Natural killer cell (primary cell): ENCODE results near the gene RGP1. TPM values are rescaled to one million over a fixed set of nuclear protein-coding genes. Genes with fewer than 3 reads are reported as not detected.

Source experiments
- ATAC-seq, 3 donors: fragments of 150-1000 bp in 2 of 3; fragments of 200-7000 bp in 1 of 3; cut with Tn5 transposase; 1 replicate in 1 of 3; 2 replicates in 2 of 3; pipeline ENCODE4 v1.10.0; 2021; ENCODE audit warnings: mild to moderate bottlenecking in 2 of 3, moderate library complexity in 2 of 3
- DNase-seq, 2 donors: peaks; one replicate each; pipeline versions ENCODE4 v3.0.0 to v3.0.0-alpha.2; 2013 to 2021; ENCODE audit warnings: mixed read lengths in 1 of 2
- H3K27ac ChIP-seq: one replicate; pipeline ENCODE4 v1.5.1; 2013; ENCODE audit warnings: mild to moderate bottlenecking, low read length
- H3K27me3 ChIP-seq: one replicate; pipeline ENCODE4 v1.6.1; 2013; ENCODE audit warnings: low read length; ENCODE audit not compliant: control insufficient read depth, insufficient read depth
- H3K36me3 ChIP-seq: one replicate; pipeline ENCODE4 v1.6.1; 2013; ENCODE audit warnings: low read length; ENCODE audit not compliant: control insufficient read depth, insufficient read depth
- H3K4me1 ChIP-seq: one replicate; pipeline ENCODE4 v1.6.1; 2013; ENCODE audit warnings: low read length; ENCODE audit not compliant: control insufficient read depth, insufficient read depth
- H3K4me3 ChIP-seq: one replicate; pipeline ENCODE4 v1.5.1; 2013; ENCODE audit warnings: low read length
- H3K9me3 ChIP-seq: one replicate; pipeline ENCODE4 v1.6.1; 2013; ENCODE audit warnings: low read length; ENCODE audit not compliant: control insufficient read depth, insufficient read depth
- H3K27ac Mint-ChIP-seq, 2 donors: one replicate each; pipeline ENCODE4 v1.8.0; 2022; ENCODE audit warnings: mild to moderate bottlenecking in 2 of 2, mixed read lengths in 2 of 2, moderate library complexity in 1 of 2
- H3K27me3 Mint-ChIP-seq, 2 donors: one replicate each; pipeline ENCODE4 v1.8.0; 2022; ENCODE audit warnings: low read depth in 2 of 2, mixed read lengths in 2 of 2
- H3K36me3 Mint-ChIP-seq: one replicate; pipeline ENCODE4 v1.8.0; 2022; ENCODE audit warnings: mixed read lengths
- H3K4me1 Mint-ChIP-seq, 2 donors: one replicate each; pipeline ENCODE4 v1.8.0; 2022; ENCODE audit warnings: mixed read lengths in 2 of 2
- H3K4me3 Mint-ChIP-seq: one replicate; pipeline ENCODE4 v1.8.0; 2022; ENCODE audit warnings: mild to moderate bottlenecking, moderate library complexity, mixed read lengths
- H3K9me3 Mint-ChIP-seq, 2 donors: one replicate each; pipeline ENCODE4 v1.8.0; 2022; ENCODE audit warnings: mixed read lengths in 2 of 2
- WGBS: methylation state at CpG from one replicate; pipeline ENCODE4 v1.1.7; 2013; ENCODE audit warnings: missing lambda C conversion rate; ENCODE audit not compliant: insufficient coverage; 5-methylcytosine and 5-hydroxymethylcytosine counted together
- intact Hi-C: fragments of 100-400 bp; cut with micrococcal nuclease; formaldehyde crosslinking; loops from one replicate; pipeline ENCODE4 v1.14.2; 2022
- total RNA-seq, 4 donors: library from RNA; stranded (reverse); fragments of 120-200 nt in 1 of 4; gene quantifications; one replicate each; pipeline versions ENCODE4 v1.2.3 to v1.2.4, GENCODE V29; 2013 to 2022
- TF ChIP-seq, protein P1 (sequence below): fragments of 200-600 bp; IDR thresholded peaks from one replicate; pipeline ENCODE4 v1.8.0; 2022; ENCODE audit warnings: antibody characterized with exemption

The RGP1 gene
- total RNA-seq, 3 donors from 2014 or later (not counting 1 experiment from before 2014, with no cell fraction given) = 22.3 to 26.4 (median 23.3) TPM

- H3K27me3 ChIP-seq = no peaks in the 10 kb centered on the region
- Mint-ChIP-seq H3K4me1 (peaks cover 17 to 22% of the 10 kb centered on the region in 2 donors), H3K27ac (no peak overlapping the region), H3K27me3 (no peaks in the 10 kb centered on the region), H3K4me3 (no peak overlapping the region), H3K9me3 (no peaks in the 10 kb centered on the region), H3K36me3 (peaks cover 14% of the 10 kb centered on the region)
- H3K4me3 ChIP-seq = no peak overlapping the region
- 4% methylated on average over 3 of the region's 3 CpGs for WGBS
- intact Hi-C loops = no loop called here
- DNase-seq (peak; percentile 32 to 65), ATAC-seq (peak; percentile 45 to 62 (median 54))
- H3K4me1 ChIP-seq = peaks cover 51% of the 10 kb centered on the region
- peaks cover 37% of the 10 kb centered on the region for H3K36me3 ChIP-seq
- peak overlapping the region; percentile 73 for H3K27ac ChIP-seq
- no peaks in the 10 kb centered on the region for H3K9me3 ChIP-seq
- TF ChIP-seq, protein P1, sequence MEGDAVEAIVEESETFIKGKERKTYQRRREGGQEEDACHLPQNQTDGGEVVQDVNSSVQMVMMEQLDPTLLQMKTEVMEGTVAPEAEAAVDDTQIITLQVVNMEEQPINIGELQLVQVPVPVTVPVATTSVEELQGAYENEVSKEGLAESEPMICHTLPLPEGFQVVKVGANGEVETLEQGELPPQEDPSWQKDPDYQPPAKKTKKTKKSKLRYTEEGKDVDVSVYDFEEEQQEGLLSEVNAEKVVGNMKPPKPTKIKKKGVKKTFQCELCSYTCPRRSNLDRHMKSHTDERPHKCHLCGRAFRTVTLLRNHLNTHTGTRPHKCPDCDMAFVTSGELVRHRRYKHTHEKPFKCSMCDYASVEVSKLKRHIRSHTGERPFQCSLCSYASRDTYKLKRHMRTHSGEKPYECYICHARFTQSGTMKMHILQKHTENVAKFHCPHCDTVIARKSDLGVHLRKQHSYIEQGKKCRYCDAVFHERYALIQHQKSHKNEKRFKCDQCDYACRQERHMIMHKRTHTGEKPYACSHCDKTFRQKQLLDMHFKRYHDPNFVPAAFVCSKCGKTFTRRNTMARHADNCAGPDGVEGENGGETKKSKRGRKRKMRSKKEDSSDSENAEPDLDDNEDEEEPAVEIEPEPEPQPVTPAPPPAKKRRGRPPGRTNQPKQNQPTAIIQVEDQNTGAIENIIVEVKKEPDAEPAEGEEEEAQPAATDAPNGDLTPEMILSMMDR = no peak
Measured at GRCh38 chr9:35726931-35727330, 22.2 kb upstream of the RGP1 start.

GRCh38 chr9:35727676-35728040 is 21.4 kb upstream of the RGP1 start:
- Histone ChIP-seq H3K4me1 (peaks cover 52% of the 10 kb centered on the region), H3K9me3 (no peaks in the 10 kb centered on the region), H3K27ac (peak overlapping the region; percentile 73), H3K4me3 (peak overlapping the region; percentile 30), H3K27me3 (no peaks in the 10 kb centered on the region), H3K36me3 (peaks cover 30% of the 10 kb centered on the region)
- H3K4me1 Mint-ChIP-seq = peaks cover 19 to 20% of the 10 kb centered on the region in 2 donors
- no peaks in the 10 kb centered on the region for H3K9me3 Mint-ChIP-seq
- H3K4me3 Mint-ChIP-seq = no peak overlapping the region
- ATAC-seq = no peak
- no peaks in the 10 kb centered on the region for H3K27me3 Mint-ChIP-seq
- intact Hi-C loops = no loop called here
- no peak for DNase-seq
- 0% methylated on average over 5 of the region's 5 CpGs for WGBS
- TF ChIP-seq, protein P1 = no peak
- no peak overlapping the region for H3K27ac Mint-ChIP-seq
- peaks cover 8% of the 10 kb centered on the region for H3K36me3 Mint-ChIP-seq

- H3K27me3 ChIP-seq = no peaks in the 10 kb centered on the region
- H3K36me3 Mint-ChIP-seq = peaks cover 8% of the 10 kb centered on the region
- no peaks in the 10 kb centered on the region for H3K9me3 Mint-ChIP-seq
- peaks cover 59% of the 10 kb centered on the region for H3K4me1 ChIP-seq
- H3K4me3 Mint-ChIP-seq = no peak overlapping the region
- H3K27me3 Mint-ChIP-seq = no peaks in the 10 kb centered on the region
- no peak overlapping the region for H3K27ac Mint-ChIP-seq
- peaks cover 25 to 26% of the 10 kb centered on the region in 2 donors for H3K4me1 Mint-ChIP-seq
- peaks cover 25% of the 10 kb centered on the region for H3K36me3 ChIP-seq
- ATAC-seq (peak in 2 of 3 donors; percentile 11 to 18), DNase-seq (peak; percentile 60 to 70)
- TF ChIP-seq, protein P1 = no peak
- intact Hi-C loops = no loop called here
- H3K4me3 ChIP-seq = peak overlapping the region; percentile 30
- H3K9me3 ChIP-seq = no peaks in the 10 kb centered on the region
- H3K27ac ChIP-seq = peak overlapping the region; percentile 73
- 3% methylated on average over 9 of the region's 10 CpGs for WGBS
Measured at GRCh38 chr9:35728041-35728971, 20.8 kb upstream of the RGP1 start.
